SKM-1 (cell line): Measurements from ENCODE around the gene MYO16.
"Not testable (repeated sequence)": the region's sequence is repeated elsewhere in the genome, so short reads cannot be mapped to it uniquely, and the experiment has no call there.

ENCODE experiments used
- DNase-seq: peaks from one replicate; lab custom pipeline; 2025; ENCODE audit not compliant: unreplicated experiment; lab: John Stamatoyannopoulos, UW

The MYO16 gene

DNA sequence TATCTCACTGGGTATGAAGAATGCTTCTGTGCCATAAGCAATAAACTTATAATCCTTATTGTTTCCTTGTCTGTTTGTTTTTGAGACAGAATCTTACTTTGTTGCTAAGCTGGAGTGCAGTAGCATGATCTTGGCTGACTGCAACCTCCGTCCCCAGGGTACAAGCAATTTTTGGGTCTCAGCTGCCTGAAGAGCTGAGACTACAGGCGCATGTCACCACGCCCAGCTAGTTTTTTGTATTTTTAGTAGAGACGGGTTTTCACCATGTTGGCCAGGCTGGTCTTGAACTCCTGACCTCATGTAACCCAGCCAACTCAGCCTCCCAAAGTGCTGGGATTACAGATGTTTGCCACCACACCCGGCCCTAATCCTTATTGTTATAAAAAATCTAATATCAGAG is 112.5 kb downstream of the MYO16 start:
- DNase-seq = no peak

DNA sequence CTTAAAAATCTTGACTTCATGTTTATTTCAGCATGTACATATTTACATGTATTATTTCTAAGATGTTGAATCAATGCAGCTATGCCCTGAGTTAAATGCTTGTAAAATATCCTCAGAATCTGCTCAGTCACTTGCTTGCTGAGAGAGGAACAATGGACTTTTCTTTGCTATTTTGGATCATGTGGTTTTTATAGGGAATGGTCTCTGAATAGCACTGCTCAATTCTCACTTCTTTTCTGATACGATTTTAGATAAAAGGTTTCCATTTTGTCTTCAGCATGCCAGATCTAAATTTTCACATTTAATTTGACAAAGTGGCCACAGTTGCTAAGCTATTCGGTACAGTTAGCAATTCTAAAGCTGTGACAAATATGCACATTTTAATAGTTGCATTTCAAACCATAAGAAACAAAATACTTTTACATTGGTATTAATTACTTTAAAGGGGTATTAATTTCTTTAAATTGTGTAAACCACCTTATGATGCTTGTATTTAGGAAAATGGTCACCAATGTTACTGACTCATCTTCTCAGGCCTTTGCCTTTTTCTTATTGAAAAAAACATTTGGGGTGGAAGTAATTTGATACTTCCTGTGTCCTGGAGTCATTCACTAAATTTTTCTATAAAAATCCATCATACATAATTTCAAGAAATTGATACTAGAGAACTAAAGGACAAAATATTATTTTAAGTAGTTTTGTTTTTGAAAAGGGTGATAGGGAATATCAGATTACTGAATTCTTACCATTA is 113.5 kb downstream of the MYO16 start:
- no peak for DNase-seq

DNA sequence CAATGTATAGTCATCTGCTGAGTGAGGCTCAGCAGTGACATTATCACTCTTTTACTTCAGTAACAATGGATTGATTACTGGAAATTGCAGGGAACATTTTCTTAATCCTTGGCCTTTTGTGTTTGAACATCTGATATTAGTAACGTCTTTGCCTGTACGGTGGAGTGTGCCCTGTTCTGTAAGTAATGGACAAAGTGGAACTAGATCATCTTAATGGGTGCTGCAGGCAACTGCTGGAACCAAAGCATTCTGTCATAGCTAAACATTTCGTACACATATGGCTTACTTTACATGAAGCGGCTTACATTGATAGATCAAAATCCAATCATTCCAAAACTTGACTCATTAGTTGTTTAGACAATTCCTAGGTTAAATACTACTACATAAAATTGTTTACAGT is 114.1 kb downstream of the MYO16 start:
- DNase-seq = no peak

DNA sequence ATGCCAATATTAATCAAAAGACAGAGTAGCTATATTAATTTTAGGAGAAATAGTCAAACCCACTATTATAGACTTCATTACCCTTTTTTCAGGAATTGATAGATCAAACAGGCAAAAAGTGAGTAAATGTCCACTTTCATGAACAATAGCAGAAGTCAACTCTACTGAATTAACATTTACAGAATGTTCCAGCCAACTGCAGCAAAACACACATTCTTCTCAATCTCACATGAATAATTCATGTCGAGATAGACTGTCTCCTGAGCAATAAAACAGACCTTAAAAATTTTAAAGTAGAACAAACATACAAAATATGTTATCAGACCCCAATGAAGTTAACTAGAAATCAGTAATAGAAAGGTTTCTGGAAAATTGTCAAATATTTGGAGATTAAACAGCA is 118.4 kb downstream of the MYO16 start:
- DNase-seq = no peak

DNA sequence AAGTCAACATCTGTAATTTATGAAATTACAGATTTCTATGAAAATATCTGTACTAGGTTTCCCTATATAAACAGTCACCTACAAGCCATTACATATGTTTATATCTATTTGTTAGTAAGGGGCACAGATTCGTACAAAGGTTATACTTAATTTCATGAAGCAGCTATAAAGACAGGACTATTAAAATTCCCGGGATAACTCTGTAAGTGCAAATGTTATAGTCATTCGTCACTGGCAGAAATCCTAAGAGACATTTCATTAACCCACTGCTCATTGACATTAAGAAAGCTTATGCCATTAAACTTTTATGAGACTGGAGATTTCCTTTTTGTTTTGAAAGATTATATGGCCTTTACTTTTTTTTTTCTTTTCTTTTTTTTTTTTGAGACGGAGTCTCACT is 122.9 kb downstream of the MYO16 start:
- DNase-seq = no peak

DNA sequence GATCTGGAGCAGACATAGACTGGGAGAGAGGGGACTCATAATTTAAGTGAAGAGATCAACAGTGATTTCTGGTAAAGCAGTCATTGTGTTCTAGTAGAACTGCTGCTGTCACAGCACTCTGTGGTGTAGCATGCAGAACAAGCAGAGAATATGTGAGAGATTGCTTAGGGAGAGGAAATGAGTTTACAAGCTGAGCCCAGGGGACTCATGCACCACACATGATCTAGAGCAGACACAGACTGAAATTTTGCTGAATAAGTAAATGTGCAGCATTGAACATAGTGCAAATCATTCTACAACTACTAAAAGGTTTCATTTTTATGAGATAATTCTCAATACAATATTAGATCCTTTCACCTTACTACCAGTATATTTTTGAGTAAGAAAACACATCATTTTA is 125.7 kb downstream of the MYO16 start:
- DNase-seq = no peak

GRCh38 chr13:108760129-108760528 is 130.7 kb downstream of the MYO16 start:
- DNase-seq = no peak

DNA sequence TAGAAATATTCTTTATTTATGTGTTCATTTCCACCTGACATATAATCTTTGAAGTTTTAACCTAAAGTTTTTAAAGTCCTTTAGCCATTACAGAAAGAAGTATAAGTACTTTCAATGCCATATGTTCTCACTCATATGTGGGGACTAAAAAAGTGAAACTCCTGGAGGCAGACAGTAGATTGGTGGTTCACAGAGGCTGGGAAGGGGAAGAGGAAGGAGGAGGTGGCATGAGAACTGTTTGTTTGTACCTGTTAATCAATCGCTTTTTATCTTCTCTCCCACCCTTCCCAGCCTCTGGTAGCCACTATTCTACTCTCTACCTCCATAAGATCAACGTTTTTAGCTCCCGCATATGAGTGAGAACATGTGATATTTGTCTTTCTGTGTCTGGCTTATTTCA is 131.1 kb downstream of the MYO16 start:
- no peak for DNase-seq

- no peak for DNase-seq
Measured at GRCh38 chr13:108768035-108768434, 138.6 kb downstream of the MYO16 start.

DNA sequence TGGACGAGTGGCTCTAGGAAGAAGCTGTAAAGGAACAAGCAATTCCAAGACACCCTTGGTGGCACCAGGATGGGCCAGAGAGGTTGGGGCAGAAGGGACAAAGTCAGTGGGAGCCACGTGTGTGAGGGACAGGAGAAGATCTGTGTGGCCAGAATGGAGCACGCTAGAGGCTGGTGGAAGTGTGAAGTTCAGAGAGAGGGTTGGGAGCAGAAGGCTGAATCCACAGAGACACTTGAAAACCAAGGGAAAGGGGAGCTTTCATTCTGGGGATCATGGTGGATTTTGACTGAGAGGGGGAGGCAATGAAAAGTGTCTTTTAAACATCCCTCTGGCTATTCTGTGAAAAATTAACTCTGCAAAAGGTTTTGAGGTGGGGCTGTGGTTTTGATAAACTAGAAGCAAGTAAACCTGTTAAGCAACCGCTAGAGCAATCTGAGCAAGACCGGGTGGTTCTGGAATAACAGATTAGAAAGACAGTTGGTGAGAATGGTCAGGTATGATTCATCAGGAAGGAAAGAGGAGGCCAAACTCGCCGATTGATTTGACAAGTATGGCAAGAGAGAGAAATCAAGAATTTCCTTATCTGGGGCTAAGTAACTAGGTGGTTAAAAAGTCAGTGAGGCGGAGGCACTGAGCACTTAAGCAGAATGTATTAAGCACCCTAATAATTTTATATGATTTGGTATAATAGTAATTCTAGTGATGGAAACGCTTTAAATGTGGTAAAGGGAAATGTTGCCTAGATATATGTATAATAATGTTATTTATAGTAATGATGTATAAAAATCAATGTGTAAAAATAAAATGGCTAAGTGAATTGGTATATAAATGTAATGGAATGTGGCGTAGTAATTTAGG is 140.0 kb downstream of the MYO16 start:
- no peak for DNase-seq

DNA sequence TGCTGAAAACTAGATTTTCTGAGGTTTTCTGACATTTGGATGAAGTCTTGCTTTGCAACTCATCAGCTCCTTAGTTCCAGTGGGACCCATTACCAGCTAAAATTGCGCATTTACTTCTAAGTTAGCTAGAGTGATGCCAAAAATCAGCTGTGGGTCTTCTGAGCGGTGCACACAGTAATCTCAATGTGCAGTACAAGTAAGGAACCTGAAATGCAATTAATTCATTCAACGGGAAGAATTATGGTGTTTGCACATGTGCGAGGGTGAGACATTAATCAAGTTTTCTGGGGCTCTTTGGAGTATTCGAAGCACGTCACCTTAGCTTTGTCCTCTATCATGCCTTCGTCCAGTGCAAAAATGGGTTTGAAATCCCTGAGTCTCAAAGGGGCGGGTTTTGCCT is 146.2 kb downstream of the MYO16 start:
- DNase-seq = no peak

- no peak for DNase-seq
Measured at GRCh38 chr13:108776650-108777049, 147.2 kb downstream of the MYO16 start.

DNA sequence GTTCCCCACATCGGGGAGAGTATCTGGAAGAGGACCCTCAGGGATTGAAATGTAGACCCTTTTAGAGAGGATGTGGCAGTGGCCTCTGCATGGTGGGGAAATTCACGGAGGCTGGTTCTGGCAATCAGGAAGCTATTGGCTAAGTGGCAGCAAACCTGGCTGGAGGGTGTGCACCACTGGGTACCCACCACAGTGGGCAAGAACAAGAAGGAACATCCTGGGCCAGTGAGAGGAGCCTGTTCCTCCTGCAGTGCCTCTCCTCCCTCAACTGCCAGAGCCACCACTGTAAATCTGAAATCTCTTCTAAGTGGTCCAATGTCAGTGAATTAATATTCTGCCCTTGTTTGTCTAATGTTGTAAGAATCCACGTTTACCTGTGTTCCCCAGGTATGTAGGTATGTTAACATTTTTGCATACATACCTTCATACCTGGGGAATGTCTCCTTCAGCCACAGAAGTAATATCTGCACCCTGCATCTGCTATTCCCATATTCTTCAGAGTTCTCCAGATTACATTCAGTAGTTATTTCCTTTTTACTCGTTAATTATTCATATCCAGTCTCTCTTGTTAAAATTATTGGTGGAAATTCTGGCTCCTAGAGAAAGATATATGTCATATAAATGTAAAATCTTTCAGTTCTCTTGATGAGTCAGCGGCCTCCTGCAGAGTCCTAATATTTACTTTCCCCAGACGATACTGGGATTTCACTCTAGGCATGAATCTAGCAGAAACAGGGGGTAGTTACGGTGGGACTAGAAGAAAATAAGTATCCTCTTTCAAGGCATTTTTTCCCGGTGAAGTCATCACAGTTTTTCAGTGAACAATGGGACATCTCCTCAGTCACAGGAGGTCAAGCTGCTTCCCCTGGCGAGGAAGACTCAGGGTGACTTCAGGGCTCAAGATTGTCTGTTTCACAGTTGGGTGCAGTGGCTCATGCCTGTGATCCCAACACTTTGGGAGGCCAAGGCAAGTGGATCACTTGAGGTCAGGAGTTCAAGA is 148.3 kb downstream of the MYO16 start:
- DNase-seq = no peak

DNA sequence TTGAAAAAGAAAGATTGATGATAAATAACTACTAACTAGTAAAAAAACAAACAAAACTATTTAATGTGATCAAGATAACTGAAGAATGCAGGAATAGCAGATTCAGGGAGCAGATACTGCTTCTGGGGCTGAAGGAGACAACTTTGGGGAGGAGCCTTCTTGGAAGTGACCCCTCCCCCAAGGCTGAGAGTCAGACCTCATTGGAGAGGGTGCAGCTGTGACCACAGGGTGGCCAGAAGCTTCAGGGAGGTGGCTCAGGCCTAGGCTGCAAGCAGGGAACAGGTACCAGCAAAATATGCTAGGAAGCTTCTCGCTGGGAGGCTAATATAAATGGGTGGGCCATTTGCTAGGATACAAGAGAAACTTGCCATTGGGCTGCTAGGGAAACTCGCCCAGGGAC is 149.9 kb downstream of the MYO16 start:
- DNase-seq = no peak

- DNase-seq = no peak
Measured at GRCh38 chr13:108780706-108781105, 151.3 kb downstream of the MYO16 start.

DNA sequence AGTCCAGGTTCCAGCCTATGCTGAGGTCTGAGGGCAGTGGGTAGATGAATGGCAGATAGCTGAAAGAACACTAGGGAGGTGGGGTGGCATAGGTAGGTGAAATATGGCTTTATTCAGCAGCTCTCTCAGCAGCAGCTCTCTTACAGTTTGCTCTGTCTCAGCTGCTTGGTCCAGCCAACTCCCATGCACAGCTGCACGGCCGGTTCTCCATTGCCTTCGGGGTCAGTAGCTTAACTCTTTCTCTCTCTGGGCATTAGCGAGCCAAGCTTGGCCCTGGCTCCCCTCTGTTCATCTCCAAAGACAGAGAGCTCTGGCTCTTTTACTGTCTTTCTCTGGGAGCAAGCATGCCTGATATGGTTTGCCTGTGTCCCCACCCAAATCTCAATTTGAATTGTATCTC is 151.9 kb downstream of the MYO16 start:
- no peak for DNase-seq

DNA sequence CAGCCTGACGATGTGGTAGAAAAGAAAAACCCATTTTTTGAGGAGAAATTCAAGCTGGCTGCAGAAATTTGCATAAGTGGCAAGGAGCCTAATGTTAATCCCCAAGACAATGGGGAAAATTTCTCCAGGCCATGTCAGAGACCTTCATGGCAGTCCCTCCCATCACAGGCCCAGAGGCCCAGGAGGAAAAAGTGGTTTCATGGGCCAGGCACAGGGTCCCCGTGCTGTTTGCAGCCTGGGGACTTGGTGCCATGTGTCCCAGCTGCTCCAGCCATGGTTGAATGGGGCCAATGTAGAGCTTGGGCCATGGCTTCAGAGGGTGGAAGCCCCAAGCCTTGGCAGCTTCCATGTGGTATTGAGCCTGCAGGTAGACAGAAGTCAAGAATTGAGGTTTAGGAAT is 153.1 kb downstream of the MYO16 start:
- DNase-seq = not testable (repeated sequence)

DNA sequence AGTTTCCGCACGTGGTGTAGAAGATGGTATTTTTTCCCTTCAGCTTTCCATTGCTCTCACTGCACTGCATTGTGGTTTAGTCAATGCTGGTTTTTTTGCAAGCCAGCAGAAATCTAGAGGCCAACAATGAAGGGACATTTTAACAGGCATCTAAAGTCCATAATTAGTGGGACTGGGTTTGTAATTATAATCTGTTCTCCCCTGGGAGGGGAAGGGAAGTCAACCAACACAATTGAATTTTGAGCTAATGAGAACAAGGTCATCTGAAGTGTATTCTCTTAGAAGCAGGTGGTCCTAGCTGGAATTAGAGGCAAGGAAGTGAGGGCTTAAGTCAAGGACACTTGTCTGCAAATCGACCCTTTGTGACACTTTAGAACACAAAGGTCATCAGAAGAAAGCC is 156.4 kb downstream of the MYO16 start:
- DNase-seq = no peak

- DNase-seq = no peak
Measured at GRCh38 chr13:108786456-108787200, 157.2 kb downstream of the MYO16 start.

GRCh38 chr13:108787700-108788414 is 158.4 kb downstream of the MYO16 start:
- no peak for DNase-seq
